ENCODE measurements around the gene NFIA.
A peak's percentile ranks its signal among the peaks of the same experiment; 100 is the strongest.

The NFIA gene

GRCh38 chr1:61419657-61420056, 337.3 kb downstream of the NFIA start:
- DNase-seq = no peak

- no peak for DNase-seq
Observed at GRCh38 chr1:61420243-61420642, 337.9 kb downstream of the NFIA start.

- no peak for DNase-seq
Observed at GRCh38 chr1:61420909-61421835, 338.8 kb downstream of the NFIA start.

- DNase-seq = no peak
Observed at GRCh38 chr1:61423643-61424042, 341.3 kb downstream of the NFIA start.

GRCh38 chr1:61424382-61424781, 342.0 kb downstream of the NFIA start:
- DNase-seq = no peak

- no peak for DNase-seq
Observed at GRCh38 chr1:61425040-61425439, 342.7 kb downstream of the NFIA start.

- peak; percentile 24 for DNase-seq
Observed at GRCh38 chr1:61426254-61426653, 343.9 kb downstream of the NFIA start.

- DNase-seq = no peak
Observed at GRCh38 chr1:61426885-61427284, 344.5 kb downstream of the NFIA start.

- DNase-seq = no peak
Observed at GRCh38 chr1:61427510-61427909, 345.1 kb downstream of the NFIA start.

- no peak for DNase-seq
Observed at GRCh38 chr1:61428146-61428545, 345.8 kb downstream of the NFIA start.

GRCh38 chr1:61432616-61433388, 350.4 kb downstream of the NFIA start:
- DNase-seq = no peak

- no peak for DNase-seq
Observed at GRCh38 chr1:61433646-61434045, 351.3 kb downstream of the NFIA start.

- no peak for DNase-seq
Observed at GRCh38 chr1:61434276-61434675, 351.9 kb downstream of the NFIA start.

- no peak for DNase-seq
Observed at GRCh38 chr1:61435226-61435625, 352.9 kb downstream of the NFIA start.

GRCh38 chr1:61436016-61436415, 353.7 kb downstream of the NFIA start:
- no peak for DNase-seq

GRCh38 chr1:61436491-61437120, 354.2 kb downstream of the NFIA start:
- no peak for DNase-seq

GRCh38 chr1:61439234-61439633, 356.9 kb downstream of the NFIA start:
- peak; percentile 56 for DNase-seq

- DNase-seq = no peak
Observed at GRCh38 chr1:61441723-61442262, 359.4 kb downstream of the NFIA start.

- no peak for DNase-seq
Observed at GRCh38 chr1:61442544-61442943, 360.2 kb downstream of the NFIA start.

GRCh38 chr1:61444288-61444687, 361.9 kb downstream of the NFIA start:
- DNase-seq = no peak

GRCh38 chr1:61445269-61445825, 363.0 kb downstream of the NFIA start:
- DNase-seq = no peak

- no peak for DNase-seq
Observed at GRCh38 chr1:61446531-61446991, 364.2 kb downstream of the NFIA start.
